ENCODE results near the gene L3MBTL3. TPM values are rescaled to one million over a fixed set of nuclear protein-coding genes. Genes with fewer than 3 reads are reported as not detected.

L3MBTL3 gene
- total RNA-seq = 6.5 and 13.8 TPM in 2 replicates
- 4.1 TPM for polyA plus RNA-seq (2012)

- DNase-seq (ENCODE audit: low read depth) = peak; percentile 93
These were observed at the start of gene L3MBTL3 for GRCh38 chr6:130018292-130018743. Gene L3MBTL3 (plus strand): TSS chr6:130018581. CDS start chr6:130042700, 24,119 bp downstream.

- DNase-seq (ENCODE audit: low read depth) = no peak
These were observed 49.3 kb upstream of the L3MBTL3 start for GRCh38 chr6:129969064-129969463.

GRCh38 chr6:129976110-129976509 is 42.3 kb upstream of the L3MBTL3 start:
- DNase-seq (ENCODE audit: low read depth) = no peak

GRCh38 chr6:129978148-129978916 is 40.0 kb upstream of the L3MBTL3 start:
- DNase-seq (ENCODE audit: low read depth) = no peak

GRCh38 chr6:129980821-129981220 is 37.6 kb upstream of the L3MBTL3 start:
- DNase-seq (ENCODE audit: low read depth) = no peak

GRCh38 chr6:129981598-129981997 is 36.8 kb upstream of the L3MBTL3 start:
- DNase-seq (ENCODE audit: low read depth) = peak; percentile 6

- DNase-seq (ENCODE audit: low read depth) = no peak
These were observed 29.0 kb upstream of the L3MBTL3 start for GRCh38 chr6:129989396-129989795.

GRCh38 chr6:129992881-129993280 is 25.5 kb upstream of the L3MBTL3 start:
- no peak for DNase-seq (ENCODE audit: low read depth)

GRCh38 chr6:129994410-129994809 is 24.0 kb upstream of the L3MBTL3 start:
- no peak for DNase-seq (ENCODE audit: low read depth)

GRCh38 chr6:129996387-129996786 is 22.0 kb upstream of the L3MBTL3 start:
- peak; percentile 24 for DNase-seq (ENCODE audit: low read depth)

GRCh38 chr6:130000526-130001421 is 17.6 kb upstream of the L3MBTL3 start:
- no peak for DNase-seq (ENCODE audit: low read depth)

GRCh38 chr6:130008236-130008873 is 10.0 kb upstream of the L3MBTL3 start:
- no peak for DNase-seq (ENCODE audit: low read depth)

GRCh38 chr6:130009146-130009545 is 9.2 kb upstream of the L3MBTL3 start:
- DNase-seq (ENCODE audit: low read depth) = no peak

GRCh38 chr6:130010387-130010786 is 8.0 kb upstream of the L3MBTL3 start:
- no peak for DNase-seq (ENCODE audit: low read depth)

- DNase-seq (ENCODE audit: low read depth) = no peak
These were observed 5.7 kb upstream of the L3MBTL3 start for GRCh38 chr6:130012728-130013127.

GRCh38 chr6:130018744-130019325 is 454 bp downstream of the L3MBTL3 start:
- DNase-seq (ENCODE audit: low read depth) = no peak

GRCh38 chr6:130019326-130020072 is 1.1 kb downstream of the L3MBTL3 start:
- peak; percentile 43 for DNase-seq (ENCODE audit: low read depth)

- peak; percentile 31 for DNase-seq (ENCODE audit: low read depth)
These were observed 1.9 kb downstream of the L3MBTL3 start for GRCh38 chr6:130020073-130020906.

- DNase-seq (ENCODE audit: low read depth) = peak; percentile 91
These were observed 2.7 kb downstream of the L3MBTL3 start for GRCh38 chr6:130020907-130021629.

Data from myocyte (in vitro differentiated cells).